GM12878 (cell line): Measurements from ENCODE around the gene IFNGR2. TPM values are rescaled to one million over a fixed set of nuclear protein-coding genes. Genes with fewer than 3 reads are reported as not detected.

ENCODE experiments used
- CBX3 ChIP-seq: fragments of 200-600 bp; sonication (generic); IDR thresholded peaks from 2 replicates; pipeline ENCODE4 v1.6.1; 2016; ENCODE audit warnings: low read depth, borderline replicate concordance
- CEBPB ChIP-seq, 2 experiments: fragments of 150-350 bp in 1 of 2; IDR thresholded peaks; 2 replicates each; pipeline ENCODE4 v1.6.1; 2012 to 2014; ENCODE audit warnings: low read depth in 2 of 2, low read length in 2 of 2, borderline replicate concordance in 1 of 2, inconsistent platforms in 1 of 2
- CHD2 ChIP-seq: IDR thresholded peaks from 2 replicates; pipeline ENCODE4 v1.6.1; 2011; ENCODE audit warnings: low read depth, low read length, improper control_type of control experiment, borderline replicate concordance
- CHD4 ChIP-seq: fragments of 200-600 bp; sonication (generic); IDR thresholded peaks from 2 replicates; pipeline ENCODE4 v1.6.1; 2016; ENCODE audit warnings: mild to moderate bottlenecking
- EED ChIP-seq: sonication (generic); IDR thresholded peaks from 2 replicates; pipeline ENCODE4 v1.6.1; 2016; ENCODE audit warnings: antibody characterized with exemption, low read depth
- EZH2 ChIP-seq: IDR thresholded peaks from 2 replicates; pipeline ENCODE4 v1.6.1; 2012; ENCODE audit warnings: low read depth, mild to moderate bottlenecking, control low read depth, inconsistent platforms, low read length, borderline replicate concordance; ENCODE audit not compliant: control insufficient read depth
- FOS ChIP-seq: IDR thresholded peaks from 3 replicates; pipeline ENCODE4 v1.6.1; 2011; ENCODE audit warnings: borderline replicate concordance; ENCODE audit not compliant: insufficient read length; ENCODE audit errors: extremely low read depth
- FOXK2 ChIP-seq: fragments of 450-650 bp; IDR thresholded peaks from 2 replicates; pipeline ENCODE4 v1.6.1; 2017; ENCODE audit warnings: mild to moderate bottlenecking, moderate library complexity
- GATAD2B ChIP-seq: fragments of 450-650 bp; conservative IDR thresholded peaks from 2 replicates; pipeline ENCODE4 v1.6.1; 2017; ENCODE audit warnings: low read depth, mild to moderate bottlenecking, moderate library complexity
- HDGF ChIP-seq: fragments of 450-650 bp; IDR thresholded peaks from 2 replicates; pipeline ENCODE4 v1.6.1; 2016; ENCODE audit warnings: antibody characterized with exemption
- IRF4 ChIP-seq: IDR thresholded peaks from 2 replicates; pipeline ENCODE4 v1.6.1; 2011; ENCODE audit warnings: low read depth, low read length
- MEF2B ChIP-seq: fragments of 450-650 bp; IDR thresholded peaks from 2 replicates; pipeline ENCODE4 v1.6.1; 2018; ENCODE audit warnings: mild to moderate bottlenecking, moderate library complexity; ENCODE audit not compliant: partially characterized antibody, poor library complexity, severe bottlenecking
- MTA3 ChIP-seq: IDR thresholded peaks from 2 replicates; pipeline ENCODE4 v1.6.1; 2012; ENCODE audit warnings: low read length, inconsistent platforms, borderline replicate concordance
- NFIC ChIP-seq: IDR thresholded peaks from 2 replicates; pipeline ENCODE4 v1.6.1; 2012; ENCODE audit warnings: low read depth, mild to moderate bottlenecking, inconsistent platforms, low read length, moderate library complexity
- NFXL1 ChIP-seq: fragments of 450-650 bp; IDR thresholded peaks from 2 replicates; pipeline ENCODE4 v1.6.1; 2017; ENCODE audit warnings: antibody characterized with exemption, mild to moderate bottlenecking, borderline replicate concordance
- NFYB ChIP-seq: IDR thresholded peaks from 2 replicates; pipeline ENCODE4 v1.6.1; 2011; ENCODE audit warnings: low read depth, mild to moderate bottlenecking, low read length, improper control_type of control experiment, moderate library complexity; ENCODE audit not compliant: insufficient read depth
- PAX5 ChIP-seq: IDR thresholded peaks from 2 replicates; pipeline ENCODE4 v1.6.1; 2011; ENCODE audit warnings: low read depth, low read length, borderline replicate concordance
- SMC3 ChIP-seq: IDR thresholded peaks from 2 replicates; pipeline ENCODE4 v1.6.1; 2011; ENCODE audit warnings: low read length, improper control_type of control experiment, borderline replicate concordance
- SREBF2 ChIP-seq: IDR thresholded peaks from 2 replicates; pipeline ENCODE4 v1.6.1; 2012; ENCODE audit warnings: mild to moderate bottlenecking, low read length
- TBL1XR1 ChIP-seq: IDR thresholded peaks from 2 replicates; pipeline ENCODE4 v1.6.1; 2012; ENCODE audit warnings: low read depth, low read length, improper control_type of control experiment
- TCF12 ChIP-seq: IDR thresholded peaks from 2 replicates; pipeline ENCODE4 v1.6.1; 2011; ENCODE audit warnings: low read depth, mild to moderate bottlenecking, low read length
- YBX1 ChIP-seq: fragments of 450-650 bp; IDR thresholded peaks from 2 replicates; pipeline ENCODE4 v1.6.1; 2016; ENCODE audit warnings: antibody characterized with exemption
- polyA plus RNA-seq, 11 experiments: library from polyadenylated mRNA; depleted of rRNA in 4 of 11; unstranded in 6 of 11; stranded (reverse) in 5 of 11; fragments of >200 nt; fragmentation: Nextera tagmentation in 4 of 11; fragmentation: Illumina TruSeq in 1 of 11; extraction: Ambion mirVana in 4 of 11; extraction: Trizol in 1 of 11; gene quantifications; 1 replicate in 1 of 11; 2 replicates in 10 of 11; pipeline versions ENCODE4 v1.2.1 to v1.2.3, GENCODE V29; 2011 to 2016; ENCODE audit warnings: inconsistent platforms in 2 of 11, missing spikeins in 2 of 11, low read depth in 1 of 11
- total RNA-seq, 4 experiments: library from RNA; depleted of rRNA in 3 of 4; stranded (reverse); fragments of >200 nt in 3 of 4; fragmentation: Illumina TruSeq in 1 of 4; extraction: Trizol in 1 of 4; gene quantifications; 2 replicates each; pipeline versions ENCODE4 v1.2.1 to v1.2.3, GENCODE V29; 2013 to 2021
- TF ChIP-seq, protein P1 (sequence below): IDR thresholded peaks from 2 replicates; pipeline ENCODE4 v1.6.1; 2012; ENCODE audit warnings: low read depth, low read length, improper control_type of control experiment
- TF ChIP-seq, protein P2 (sequence below): fragments of 450-650 bp; IDR thresholded peaks from 2 replicates; pipeline ENCODE4 v1.6.1; 2017; ENCODE audit warnings: mild to moderate bottlenecking
- TF ChIP-seq, protein P3 (sequence below): fragments of 450-650 bp; IDR thresholded peaks from 2 replicates; pipeline ENCODE4 v1.6.1; 2017; ENCODE audit warnings: low read depth, mild to moderate bottlenecking, moderate library complexity
- TF ChIP-seq, protein P4 (sequence below): fragments of 450-650 bp; IDR thresholded peaks from 2 replicates; pipeline ENCODE4 v1.6.1; 2017; ENCODE audit warnings: mild to moderate bottlenecking, low read depth, inconsistent platforms; ENCODE audit not compliant: poor library complexity, severe bottlenecking

IFNGR2 gene
- total and polyA plus RNA-seq, 10 of the 15 experiments (the other 5 are each of a cell fraction or from before 2014, with no cell fraction given), result 23.6 to 98.8 (median 77.0) TPM

DNA sequence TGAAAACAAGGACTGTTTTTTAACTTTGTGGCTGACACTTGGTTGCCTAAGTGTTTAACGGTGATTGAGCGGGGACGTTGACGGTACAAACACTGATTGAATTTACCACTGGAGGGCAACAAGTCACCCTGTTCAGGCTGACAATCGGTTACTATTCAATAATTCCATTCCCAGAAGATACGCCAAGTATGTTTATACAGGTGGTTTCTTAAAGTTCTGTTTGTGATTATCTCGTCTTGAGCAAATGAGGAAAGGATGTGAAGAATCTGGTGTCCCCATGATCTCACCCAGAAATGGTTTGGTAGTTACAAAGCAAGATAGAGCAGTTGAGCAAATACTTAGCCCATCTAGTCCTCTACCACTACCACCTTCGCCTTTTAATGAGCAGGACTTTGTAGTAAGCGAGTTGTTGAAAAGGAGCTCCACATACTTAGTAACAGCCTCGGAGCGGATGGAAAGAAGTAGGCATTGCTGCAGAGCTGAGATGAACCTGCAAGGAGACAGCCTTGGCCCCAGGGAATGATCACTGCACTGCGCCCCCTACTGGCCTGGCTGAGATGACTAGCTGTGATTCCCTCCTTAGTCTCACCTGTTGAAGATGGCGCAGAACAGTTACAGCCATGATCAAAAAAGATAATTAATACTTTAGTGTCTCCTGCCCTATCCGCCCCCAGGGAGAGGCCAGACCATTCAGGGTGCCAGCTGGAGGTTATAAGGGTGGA, 42.2 kb upstream of the IFNGR2 start (continued):
- TF ChIP-seq NFYB (no peak), FOS (no peak), YBX1 (no peak), HDGF (0 out of 2 replicates have a peak, but pooled peaks have one; percentile 39), EED (no peak), NFXL1 (no peak), TCF12 (0 out of 2 replicates have a peak, but pooled peaks have one; percentile 10), MTA3 (peak; percentile 40; the same call in 1 of the 2 replicates), SMC3 (peak; percentile 78; the same call in 1 of the 2 replicates), CHD2 (no peak), TBL1XR1 (no peak), SREBF2 (no peak), CHD4 (no peak), FOXK2 (no peak), IRF4 (no peak), GATAD2B (no peak), EZH2 (no peak), MEF2B (peak; percentile 49), NFIC (no peak), CBX3 (no peak), PAX5 (no peak), CEBPB (IDR thresholded peaks at IDR 0.05; ENCODE audit: borderline replicate concordance in 1 of 2, low read depth in 2 of 2, low read length in 2 of 2) (no peak)
- TF ChIP-seq, protein P1, sequence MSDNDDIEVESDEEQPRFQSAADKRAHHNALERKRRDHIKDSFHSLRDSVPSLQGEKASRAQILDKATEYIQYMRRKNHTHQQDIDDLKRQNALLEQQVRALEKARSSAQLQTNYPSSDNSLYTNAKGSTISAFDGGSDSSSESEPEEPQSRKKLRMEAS, result no peak
- TF ChIP-seq, protein P2, sequence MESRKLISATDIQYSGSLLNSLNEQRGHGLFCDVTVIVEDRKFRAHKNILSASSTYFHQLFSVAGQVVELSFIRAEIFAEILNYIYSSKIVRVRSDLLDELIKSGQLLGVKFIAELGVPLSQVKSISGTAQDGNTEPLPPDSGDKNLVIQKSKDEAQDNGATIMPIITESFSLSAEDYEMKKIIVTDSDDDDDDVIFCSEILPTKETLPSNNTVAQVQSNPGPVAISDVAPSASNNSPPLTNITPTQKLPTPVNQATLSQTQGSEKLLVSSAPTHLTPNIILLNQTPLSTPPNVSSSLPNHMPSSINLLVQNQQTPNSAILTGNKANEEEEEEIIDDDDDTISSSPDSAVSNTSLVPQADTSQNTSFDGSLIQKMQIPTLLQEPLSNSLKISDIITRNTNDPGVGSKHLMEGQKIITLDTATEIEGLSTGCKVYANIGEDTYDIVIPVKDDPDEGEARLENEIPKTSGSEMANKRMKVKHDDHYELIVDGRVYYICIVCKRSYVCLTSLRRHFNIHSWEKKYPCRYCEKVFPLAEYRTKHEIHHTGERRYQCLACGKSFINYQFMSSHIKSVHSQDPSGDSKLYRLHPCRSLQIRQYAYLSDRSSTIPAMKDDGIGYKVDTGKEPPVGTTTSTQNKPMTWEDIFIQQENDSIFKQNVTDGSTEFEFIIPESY, result no peak
- TF ChIP-seq, protein P3, sequence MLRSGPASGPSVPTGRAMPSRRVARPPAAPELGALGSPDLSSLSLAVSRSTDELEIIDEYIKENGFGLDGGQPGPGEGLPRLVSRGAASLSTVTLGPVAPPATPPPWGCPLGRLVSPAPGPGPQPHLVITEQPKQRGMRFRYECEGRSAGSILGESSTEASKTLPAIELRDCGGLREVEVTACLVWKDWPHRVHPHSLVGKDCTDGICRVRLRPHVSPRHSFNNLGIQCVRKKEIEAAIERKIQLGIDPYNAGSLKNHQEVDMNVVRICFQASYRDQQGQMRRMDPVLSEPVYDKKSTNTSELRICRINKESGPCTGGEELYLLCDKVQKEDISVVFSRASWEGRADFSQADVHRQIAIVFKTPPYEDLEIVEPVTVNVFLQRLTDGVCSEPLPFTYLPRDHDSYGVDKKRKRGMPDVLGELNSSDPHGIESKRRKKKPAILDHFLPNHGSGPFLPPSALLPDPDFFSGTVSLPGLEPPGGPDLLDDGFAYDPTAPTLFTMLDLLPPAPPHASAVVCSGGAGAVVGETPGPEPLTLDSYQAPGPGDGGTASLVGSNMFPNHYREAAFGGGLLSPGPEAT, result 0 out of 2 replicates have a peak, but pooled peaks have one; percentile 38
- TF ChIP-seq, protein P4, sequence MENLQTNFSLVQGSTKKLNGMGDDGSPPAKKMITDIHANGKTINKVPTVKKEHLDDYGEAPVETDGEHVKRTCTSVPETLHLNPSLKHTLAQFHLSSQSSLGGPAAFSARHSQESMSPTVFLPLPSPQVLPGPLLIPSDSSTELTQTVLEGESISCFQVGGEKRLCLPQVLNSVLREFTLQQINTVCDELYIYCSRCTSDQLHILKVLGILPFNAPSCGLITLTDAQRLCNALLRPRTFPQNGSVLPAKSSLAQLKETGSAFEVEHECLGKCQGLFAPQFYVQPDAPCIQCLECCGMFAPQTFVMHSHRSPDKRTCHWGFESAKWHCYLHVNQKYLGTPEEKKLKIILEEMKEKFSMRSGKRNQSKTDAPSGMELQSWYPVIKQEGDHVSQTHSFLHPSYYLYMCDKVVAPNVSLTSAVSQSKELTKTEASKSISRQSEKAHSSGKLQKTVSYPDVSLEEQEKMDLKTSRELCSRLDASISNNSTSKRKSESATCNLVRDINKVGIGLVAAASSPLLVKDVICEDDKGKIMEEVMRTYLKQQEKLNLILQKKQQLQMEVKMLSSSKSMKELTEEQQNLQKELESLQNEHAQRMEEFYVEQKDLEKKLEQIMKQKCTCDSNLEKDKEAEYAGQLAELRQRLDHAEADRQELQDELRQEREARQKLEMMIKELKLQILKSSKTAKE, result peak; percentile 18
